ENCODE data around the gene GNA12.

GNA12 gene

GRCh38 chr7:2838873-2839578, 5.1 kb downstream of the GNA12 start:
- DNase-seq (ENCODE audit: low read depth, low spot score) = no peak

GRCh38 chr7:2838451-2838850, 5.7 kb downstream of the GNA12 start:
- no peak for DNase-seq (ENCODE audit: low read depth, low spot score)

- no peak for DNase-seq (ENCODE audit: low read depth, low spot score)
These were observed 6.6 kb downstream of the GNA12 start for GRCh38 chr7:2837496-2837895.

- DNase-seq (ENCODE audit: low read depth, low spot score) = no peak
These were observed 9.2 kb downstream of the GNA12 start for GRCh38 chr7:2834748-2835441.

- no peak for DNase-seq (ENCODE audit: low read depth, low spot score)
These were observed 10.8 kb downstream of the GNA12 start for GRCh38 chr7:2833083-2833910.

GRCh38 chr7:2832461-2832860, 11.6 kb downstream of the GNA12 start:
- DNase-seq (ENCODE audit: low read depth, low spot score) = no peak

- DNase-seq (ENCODE audit: low read depth, low spot score) = no peak
These were observed 13.3 kb downstream of the GNA12 start for GRCh38 chr7:2830609-2831376.

GRCh38 chr7:2829040-2829439, 15.1 kb downstream of the GNA12 start:
- DNase-seq (ENCODE audit: low read depth, low spot score) = no peak

- DNase-seq (ENCODE audit: low read depth, low spot score) = no peak
These were observed 17.3 kb downstream of the GNA12 start for GRCh38 chr7:2826771-2827170.

- no peak for DNase-seq (ENCODE audit: low read depth, low spot score)
These were observed 18.4 kb downstream of the GNA12 start for GRCh38 chr7:2825559-2826227.

- no peak for DNase-seq (ENCODE audit: low read depth, low spot score)
These were observed 19.2 kb downstream of the GNA12 start for GRCh38 chr7:2824678-2825461.

- no peak for DNase-seq (ENCODE audit: low read depth, low spot score)
These were observed 20.0 kb downstream of the GNA12 start for GRCh38 chr7:2824026-2824677.

GRCh38 chr7:2823130-2823529, 21.0 kb downstream of the GNA12 start:
- DNase-seq (ENCODE audit: low read depth, low spot score) = no peak

- DNase-seq (ENCODE audit: low read depth, low spot score) = no peak
These were observed 22.1 kb downstream of the GNA12 start for GRCh38 chr7:2821842-2822507.

- no peak for DNase-seq (ENCODE audit: low read depth, low spot score)
These were observed 22.8 kb downstream of the GNA12 start for GRCh38 chr7:2821161-2821841.

GRCh38 chr7:2820508-2820934, 23.6 kb downstream of the GNA12 start:
- no peak for DNase-seq (ENCODE audit: low read depth, low spot score)

GRCh38 chr7:2819954-2820397, 24.1 kb downstream of the GNA12 start:
- no peak for DNase-seq (ENCODE audit: low read depth, low spot score)

GRCh38 chr7:2819161-2819953, 24.8 kb downstream of the GNA12 start:
- DNase-seq (ENCODE audit: low read depth, low spot score) = no peak

Data from brain pericyte (primary cell).